HFFc6 (cell line): ENCODE results near the gene AGAP3. TPM values are rescaled to one million over a fixed set of nuclear protein-coding genes. Genes with fewer than 3 reads are reported as not detected.
A peak's percentile ranks its signal among the peaks of the same experiment; 100 is the strongest.

Source experiments
- DNase-seq: peaks from one replicate; pipeline ENCODE4 v3.0.0-alpha.2; 2018
- H3K27ac Mint-ChIP-seq: 2 replicates; pipeline ENCODE4 v1.8.0; 2020; ENCODE audit warnings: mild to moderate bottlenecking, mixed read lengths
- H3K27me3 Mint-ChIP-seq: 2 replicates; pipeline ENCODE4 v1.8.0; 2021; ENCODE audit warnings: mild to moderate bottlenecking, moderate library complexity, mixed read lengths; ENCODE audit not compliant: insufficient read depth
- H3K36me3 Mint-ChIP-seq: 2 replicates; pipeline ENCODE4 v1.8.0; 2021; ENCODE audit warnings: low read depth, mixed read lengths
- H3K4me1 Mint-ChIP-seq: 2 replicates; pipeline ENCODE4 v1.8.0; 2020; ENCODE audit warnings: low read depth, mixed read lengths
- H3K4me3 Mint-ChIP-seq: 2 replicates; pipeline ENCODE4 v1.8.0; 2020; ENCODE audit warnings: mild to moderate bottlenecking, moderate library complexity, mixed read lengths
- H3K9me3 Mint-ChIP-seq: 2 replicates; pipeline ENCODE4 v1.8.0; 2020; ENCODE audit warnings: mild to moderate bottlenecking, mixed read lengths
- CTCF ChIP-seq: fragments of 200-600 bp; sonication (generic); IDR thresholded peaks from 2 replicates; pipeline ENCODE4 v1.5.0; 2021; ENCODE audit warnings: antibody characterized with exemption, mild to moderate bottlenecking
- total RNA-seq, 6 experiments: library from RNA; stranded (reverse); fragmentation: NEBNext Ultra II Directional; extraction: Animal tissue kit (Norgen Biotek cat#: 25700); gene quantifications; 2 replicates in 1 of 6; 3 replicates in 5 of 6; pipeline ENCODE4 v1.2.3, GENCODE V29; 2021

AGAP3 gene
- total RNA-seq, 6 experiments from 2014 or later: 73.3 to 104 (median 82.2) TPM

GRCh38 chr7:151048911-151049463 is 37.3 kb upstream of the AGAP3 start:
- no peak for DNase-seq
- no peaks in the 10 kb centered on the region for H3K9me3 Mint-ChIP-seq
- H3K36me3 Mint-ChIP-seq: no peaks in the 10 kb centered on the region; the same call in 1 of the 2 replicates
- no peak overlapping the region for H3K4me3 Mint-ChIP-seq
- H3K27me3 Mint-ChIP-seq: peaks cover 2% of the 10 kb centered on the region
- TF ChIP-seq CTCF: no peak
- no peak overlapping the region for H3K27ac Mint-ChIP-seq
- peaks cover 14% of the 10 kb centered on the region for H3K4me1 Mint-ChIP-seq

GRCh38 chr7:151051108-151051507 is 35.2 kb upstream of the AGAP3 start:
- H3K9me3 Mint-ChIP-seq: no peaks in the 10 kb centered on the region
- no peak for TF ChIP-seq CTCF
- peak; percentile 36 for DNase-seq
- peaks cover 15% of the 10 kb centered on the region for H3K4me1 Mint-ChIP-seq
- H3K27ac Mint-ChIP-seq: no peak overlapping the region
- peaks cover 2% of the 10 kb centered on the region; the same call in 1 of the 2 replicates for H3K27me3 Mint-ChIP-seq
- no peaks in the 10 kb centered on the region; the same call in 1 of the 2 replicates for H3K36me3 Mint-ChIP-seq
- H3K4me3 Mint-ChIP-seq: no peak overlapping the region

GRCh38 chr7:151053096-151053495 is 33.2 kb upstream of the AGAP3 start:
- no peak overlapping the region for H3K27ac Mint-ChIP-seq
- H3K9me3 Mint-ChIP-seq: no peaks in the 10 kb centered on the region
- no peak overlapping the region for H3K4me3 Mint-ChIP-seq
- H3K4me1 Mint-ChIP-seq: peaks cover 17% of the 10 kb centered on the region
- no peak for TF ChIP-seq CTCF
- DNase-seq: no peak
- H3K27me3 Mint-ChIP-seq: no peaks in the 10 kb centered on the region
- H3K36me3 Mint-ChIP-seq: no peaks in the 10 kb centered on the region; the same call in 1 of the 2 replicates

- Mint-ChIP-seq H3K36me3 (no peaks in the 10 kb centered on the region; the same call in 1 of the 2 replicates), H3K27me3 (no peaks in the 10 kb centered on the region), H3K27ac (no peak overlapping the region), H3K4me1 (peaks cover 23% of the 10 kb centered on the region), H3K9me3 (no peaks in the 10 kb centered on the region), H3K4me3 (no peak overlapping the region)
- TF ChIP-seq CTCF: no peak
- no peak for DNase-seq
Measured at GRCh38 chr7:151053751-151054150, 32.5 kb upstream of the AGAP3 start.

GRCh38 chr7:151056283-151056665 is 30.0 kb upstream of the AGAP3 start:
- Mint-ChIP-seq H3K27ac (no peak overlapping the region), H3K4me3 (peak overlapping the region; percentile 97), H3K36me3 (no peaks in the 10 kb centered on the region; the same call in 1 of the 2 replicates), H3K4me1 (peaks cover 35% of the 10 kb centered on the region), H3K9me3 (no peaks in the 10 kb centered on the region), H3K27me3 (no peaks in the 10 kb centered on the region; the same call in 1 of the 2 replicates)
- no peak for TF ChIP-seq CTCF
- DNase-seq: no peak
